ENCODE data around the gene ZNF496. TPM values are rescaled to one million over a fixed set of nuclear protein-coding genes. Genes with fewer than 3 reads are reported as not detected.
A peak's percentile ranks its signal among the peaks of the same experiment; 100 is the strongest.

The ZNF496 gene
- total RNA-seq, 2 experiments from 2014 or later = 21.7 to 36.4 TPM

DNA sequence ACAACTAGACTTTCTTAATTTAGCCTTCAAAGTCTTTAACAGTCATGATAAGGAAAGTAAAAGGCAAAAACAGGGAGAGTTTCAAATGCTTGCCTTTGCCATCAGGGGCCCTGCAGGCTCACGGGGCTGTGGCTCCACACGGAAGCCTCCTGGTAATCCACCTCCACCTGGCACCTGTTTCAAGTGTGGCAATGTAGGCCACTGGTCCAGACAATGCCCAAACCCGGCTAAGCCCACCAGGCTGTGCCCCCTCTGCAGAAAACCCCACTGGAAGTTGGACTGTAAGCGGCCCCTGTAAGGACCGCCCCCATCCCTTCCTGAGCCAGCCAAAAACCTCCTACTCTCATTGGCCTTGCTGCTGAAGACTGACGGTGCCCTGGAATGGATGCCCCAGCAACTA is 43.3 kb downstream of the ZNF496 start:
- CTCF ChIA-PET (ENCODE audit: unreplicated experiment) = no interaction called here
- no peaks in the 10 kb centered on the region for H3K9me2 ChIP-seq (ENCODE audit: insufficient read depth, low read length)

GRCh38 chr1:247287460-247287859 is 44.2 kb downstream of the ZNF496 start:
- no TSS peak for BruUV-seq (replicated peaks)
- Histone ChIP-seq H3K4me1 (ENCODE audit: insufficient read depth, low read length, poor library complexity, severe bottlenecking) (no peaks in the 10 kb centered on the region), H3K4me3 (ENCODE audit: low read depth, low read length, poor library complexity, severe bottlenecking) (no peak overlapping the region), H3K9me3 (ENCODE audit: low read length) (no peaks in the 10 kb centered on the region), H3K4me2 (ENCODE audit: low read length) (no peak overlapping the region), H4K20me1 (ENCODE audit: insufficient read depth, low read length) (no peaks in the 10 kb centered on the region), H3K79me2 (ENCODE audit: insufficient read depth, low read depth, low read length) (no peaks in the 10 kb centered on the region), H3K9me2 (ENCODE audit: insufficient read depth, low read length) (no peaks in the 10 kb centered on the region), H2AFZ (ENCODE audit: low read length) (no peak overlapping the region), H3K36me3 (ENCODE audit: insufficient read depth, low read length) (no peaks in the 10 kb centered on the region), H3K27ac (ENCODE audit: low read depth, low read length, poor library complexity, severe bottlenecking) (no peak overlapping the region)
- DNase-seq (ENCODE audit: low spot score) = no peak
- TF ChIP-seq CTCF (conservative IDR thresholded peaks at IDR 0.05; ENCODE audit: low read length) (peak; percentile 58; the same call in 1 of the 2 replicates), EZH2phosphoT487 (IDR thresholded peaks at IDR 0.05; ENCODE audit: borderline replicate concordance, low read depth, low read length) (no peak)
- CTCF ChIA-PET (ENCODE audit: unreplicated experiment) = no interaction called here
- POLR2A ChIA-PET = no interaction called here
- intact Hi-C loops (cut with micrococcal nuclease; ENCODE audit: unreplicated experiment) = no loop called here

More for the DNA sequence above, 43.3 kb downstream of the ZNF496 start:
- Histone ChIP-seq H3K4me3 (ENCODE audit: low read depth, low read length, poor library complexity, severe bottlenecking) (no peak overlapping the region), H3K4me2 (ENCODE audit: low read length) (no peak overlapping the region), H3K79me2 (ENCODE audit: insufficient read depth, low read depth, low read length) (no peaks in the 10 kb centered on the region), H3K27ac (ENCODE audit: low read depth, low read length, poor library complexity, severe bottlenecking) (no peak overlapping the region), H4K20me1 (ENCODE audit: insufficient read depth, low read length) (no peaks in the 10 kb centered on the region), H3K9me3 (ENCODE audit: low read length) (no peaks in the 10 kb centered on the region), H2AFZ (ENCODE audit: low read length) (no peak overlapping the region), H3K36me3 (ENCODE audit: insufficient read depth, low read length) (no peaks in the 10 kb centered on the region), H3K4me1 (ENCODE audit: insufficient read depth, low read length, poor library complexity, severe bottlenecking) (no peaks in the 10 kb centered on the region)
- no peak for DNase-seq (ENCODE audit: low spot score)
- intact Hi-C loops (cut with micrococcal nuclease; ENCODE audit: unreplicated experiment) = no loop called here
- no peak for TF ChIP-seq CTCF (conservative IDR thresholded peaks at IDR 0.05; ENCODE audit: low read length)
- BruUV-seq (replicated peaks) = no TSS peak
- POLR2A ChIA-PET = no interaction called here

DNA sequence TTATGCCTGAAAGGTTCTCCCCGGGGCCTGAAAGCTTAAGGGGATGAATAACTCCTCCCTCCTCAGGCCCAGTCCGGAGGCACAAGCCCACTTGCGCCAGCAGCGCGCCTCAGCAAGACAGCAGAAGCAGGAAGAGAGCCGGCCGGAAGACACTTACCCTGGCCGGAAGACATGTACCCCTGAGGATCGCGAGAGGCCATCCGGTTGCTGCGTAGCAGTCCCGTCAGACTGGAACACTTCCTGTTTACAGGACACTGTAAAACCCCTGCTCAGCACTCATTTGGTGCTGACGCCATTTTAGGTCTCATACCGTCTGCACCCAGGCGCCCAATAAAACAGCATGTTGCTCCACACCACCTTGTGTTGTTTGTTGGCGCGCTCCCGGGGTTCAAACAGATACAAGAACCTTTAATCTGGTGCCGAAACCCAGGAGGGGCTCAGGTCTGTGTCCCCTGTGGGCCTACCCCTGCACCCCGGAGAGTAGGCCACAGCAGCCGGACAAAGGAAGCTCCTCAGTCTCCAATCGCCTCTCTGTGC is 45.5 kb downstream of the ZNF496 start:
- no peak overlapping the region for H3K27ac ChIP-seq (ENCODE audit: low read depth, low read length, poor library complexity, severe bottlenecking)
- CTCF ChIA-PET (ENCODE audit: unreplicated experiment) = no interaction called here
- no TSS peak for BruUV-seq (replicated peaks)
- H4K20me1 ChIP-seq (ENCODE audit: insufficient read depth, low read length) = no peaks in the 10 kb centered on the region
- no peaks in the 10 kb centered on the region for H3K9me3 ChIP-seq (ENCODE audit: low read length)
- TF ChIP-seq EZH2phosphoT487 (IDR thresholded peaks at IDR 0.05; ENCODE audit: borderline replicate concordance, low read depth, low read length) = no peak
- TF ChIP-seq CTCF (conservative IDR thresholded peaks at IDR 0.05; ENCODE audit: low read length) = no peak
- H3K4me1 ChIP-seq (ENCODE audit: insufficient read depth, low read length, poor library complexity, severe bottlenecking) = no peaks in the 10 kb centered on the region
- DNase-seq (ENCODE audit: low spot score) = no peak
- no peaks in the 10 kb centered on the region for H3K9me2 ChIP-seq (ENCODE audit: insufficient read depth, low read length)
- no peaks in the 10 kb centered on the region for H3K79me2 ChIP-seq (ENCODE audit: insufficient read depth, low read depth, low read length)
- POLR2A ChIA-PET = no interaction called here
- intact Hi-C loops (cut with micrococcal nuclease; ENCODE audit: unreplicated experiment) = no loop called here
- no peak overlapping the region for H3K4me2 ChIP-seq (ENCODE audit: low read length)
- H2AFZ ChIP-seq (ENCODE audit: low read length) = no peak overlapping the region
- no peak overlapping the region for H3K4me3 ChIP-seq (ENCODE audit: low read depth, low read length, poor library complexity, severe bottlenecking)
- no peaks in the 10 kb centered on the region for H3K36me3 ChIP-seq (ENCODE audit: insufficient read depth, low read length)
